GM21528 (cell line): ENCODE measurements around the gene CYP1A2.

ENCODE experiments used
- ATAC-seq: cut with Tn5 transposase; IDR thresholded peaks from one replicate; pipeline ENCODE4 v1.9.1; 2021; ENCODE audit warnings: mild to moderate bottlenecking, moderate library complexity; ENCODE audit not compliant: unreplicated experiment, low FRiP score

Gene CYP1A2

DNA sequence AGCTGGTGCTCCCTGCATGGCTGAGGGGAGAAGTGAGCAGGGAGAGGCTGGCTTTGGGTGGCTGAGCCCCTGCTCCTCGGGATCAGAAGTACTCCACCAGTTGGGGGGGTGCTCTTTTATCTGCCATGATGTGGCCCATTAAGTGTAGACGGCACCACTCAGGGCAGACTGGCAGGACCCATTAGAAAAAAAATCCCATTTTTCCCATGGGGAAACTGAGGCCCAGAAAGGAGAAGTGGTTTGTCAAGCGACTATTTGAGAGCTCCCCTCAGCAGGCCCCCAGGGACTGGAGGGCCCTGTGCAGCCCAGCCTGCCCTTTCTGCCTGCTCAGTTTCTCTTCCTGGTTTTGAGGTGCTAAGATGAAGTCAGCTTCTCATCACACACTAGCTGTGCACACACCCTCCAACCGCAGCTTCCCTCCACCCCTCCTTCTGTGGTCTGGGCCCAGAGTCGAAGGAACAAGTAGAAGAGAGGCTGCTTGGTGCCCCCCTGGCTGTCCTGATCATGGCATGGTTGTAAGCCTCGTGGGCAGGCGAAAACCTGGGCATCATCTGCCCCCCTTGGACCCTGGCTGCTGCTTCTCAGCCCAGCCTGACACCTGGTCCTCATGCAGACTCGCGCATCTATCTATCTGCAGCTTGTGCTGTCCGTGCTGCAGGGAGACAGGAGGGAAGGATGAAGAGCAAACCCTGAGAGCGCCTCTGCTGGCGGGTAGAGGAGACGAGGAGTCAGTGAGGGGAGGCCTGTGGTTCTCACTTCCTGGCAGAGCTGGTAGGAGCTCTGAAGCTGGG lies 38.8 kb downstream of the CYP1A2 start:
- peak; percentile 51 for ATAC-seq

DNA sequence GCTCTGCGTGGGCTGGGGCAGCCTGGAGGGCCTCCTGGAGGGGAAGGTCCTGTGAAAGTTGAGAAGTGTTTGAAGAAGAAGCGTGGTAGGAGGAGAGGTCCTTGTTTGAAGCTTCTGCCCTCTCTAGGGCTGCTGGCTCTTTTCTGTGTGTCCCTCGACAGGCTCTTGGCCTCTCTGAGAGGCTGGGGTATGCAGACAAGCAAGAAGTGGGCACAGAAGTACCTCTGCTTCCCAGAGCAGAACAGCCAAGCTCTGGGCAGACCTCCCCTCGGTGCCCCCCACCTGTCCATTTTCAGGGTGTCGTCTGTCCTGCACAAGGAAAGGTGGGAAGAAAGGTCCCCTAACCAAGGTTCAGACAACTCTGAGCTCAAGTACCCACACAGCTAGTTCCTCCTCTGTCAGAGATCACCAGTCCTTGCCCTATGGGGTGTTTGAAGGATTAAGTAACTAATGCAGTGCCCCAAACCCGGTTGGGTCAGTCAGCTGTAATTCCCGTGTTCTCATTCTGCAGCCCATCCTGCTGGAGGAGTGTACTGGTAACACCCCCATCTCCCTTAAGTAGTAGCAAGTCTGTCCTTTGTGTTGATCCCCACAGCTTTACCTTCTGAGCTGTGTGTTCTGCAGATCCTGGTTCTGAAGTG lies 39.5 kb downstream of the CYP1A2 start:
- ATAC-seq = peak; percentile 0

DNA sequence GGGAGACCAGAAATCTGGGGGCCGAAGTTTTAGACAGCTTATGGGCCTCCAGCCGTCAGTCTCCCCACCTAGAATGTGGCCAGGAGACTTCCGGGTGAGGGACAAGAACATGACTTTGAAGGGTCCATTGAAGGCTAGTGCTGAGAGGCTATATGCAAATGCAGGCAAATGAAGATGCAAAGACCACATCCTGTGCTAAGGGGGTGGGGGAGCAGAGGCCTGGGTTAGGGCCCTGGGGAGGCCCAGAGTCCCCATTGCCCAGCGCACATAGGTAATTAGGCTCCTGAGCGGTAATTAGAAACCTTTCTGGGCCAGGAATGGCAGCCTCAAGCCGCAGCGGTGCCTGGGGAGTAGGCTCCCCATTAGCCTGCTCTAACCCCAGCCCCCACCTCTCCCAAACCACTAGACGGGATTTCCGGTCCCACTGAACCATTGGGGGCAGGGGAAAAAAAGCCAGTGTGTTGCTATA lies 40.1 kb downstream of the CYP1A2 start:
- ATAC-seq = peak; percentile 33

DNA sequence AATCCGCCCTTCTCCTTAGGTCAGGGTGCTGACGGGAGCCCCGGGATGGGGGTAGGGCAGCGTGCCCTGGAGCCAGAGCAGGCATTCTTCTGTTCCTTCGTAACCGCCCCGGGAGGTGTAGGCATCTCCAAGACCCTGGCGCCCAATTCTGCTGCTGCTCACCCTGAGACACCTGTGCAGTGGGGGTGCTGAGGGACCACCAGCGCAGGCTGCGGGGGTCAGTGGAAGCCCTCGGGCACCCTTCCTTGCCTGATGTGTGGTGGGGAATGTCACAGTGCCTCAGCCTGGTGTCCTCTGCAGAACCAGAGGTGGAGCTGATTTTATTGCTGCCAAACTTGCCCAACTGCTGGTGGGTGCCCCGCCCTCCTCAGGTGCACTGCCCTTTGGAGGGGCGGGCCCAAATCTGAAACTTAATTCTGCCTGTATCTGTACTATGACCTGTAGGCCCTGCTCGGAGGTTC lies 40.6 kb downstream of the CYP1A2 start:
- no peak for ATAC-seq

DNA sequence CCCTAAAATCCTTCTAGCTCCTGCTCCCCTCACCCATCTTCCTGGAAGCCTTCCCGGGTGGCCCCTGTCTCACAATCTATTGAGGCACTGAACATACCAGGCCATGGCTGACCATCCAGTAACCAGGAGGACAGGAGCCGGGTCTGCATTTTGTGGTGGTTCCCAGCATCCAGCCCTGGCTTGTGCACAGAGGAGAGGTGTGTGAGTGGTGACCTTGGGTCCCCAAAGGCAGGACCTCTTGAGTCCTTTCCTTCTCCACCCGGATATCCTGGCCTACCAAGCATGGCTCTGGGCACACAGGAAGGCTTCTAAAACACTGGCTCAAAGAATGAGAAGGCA lies 41.1 kb downstream of the CYP1A2 start:
- ATAC-seq = no peak

DNA sequence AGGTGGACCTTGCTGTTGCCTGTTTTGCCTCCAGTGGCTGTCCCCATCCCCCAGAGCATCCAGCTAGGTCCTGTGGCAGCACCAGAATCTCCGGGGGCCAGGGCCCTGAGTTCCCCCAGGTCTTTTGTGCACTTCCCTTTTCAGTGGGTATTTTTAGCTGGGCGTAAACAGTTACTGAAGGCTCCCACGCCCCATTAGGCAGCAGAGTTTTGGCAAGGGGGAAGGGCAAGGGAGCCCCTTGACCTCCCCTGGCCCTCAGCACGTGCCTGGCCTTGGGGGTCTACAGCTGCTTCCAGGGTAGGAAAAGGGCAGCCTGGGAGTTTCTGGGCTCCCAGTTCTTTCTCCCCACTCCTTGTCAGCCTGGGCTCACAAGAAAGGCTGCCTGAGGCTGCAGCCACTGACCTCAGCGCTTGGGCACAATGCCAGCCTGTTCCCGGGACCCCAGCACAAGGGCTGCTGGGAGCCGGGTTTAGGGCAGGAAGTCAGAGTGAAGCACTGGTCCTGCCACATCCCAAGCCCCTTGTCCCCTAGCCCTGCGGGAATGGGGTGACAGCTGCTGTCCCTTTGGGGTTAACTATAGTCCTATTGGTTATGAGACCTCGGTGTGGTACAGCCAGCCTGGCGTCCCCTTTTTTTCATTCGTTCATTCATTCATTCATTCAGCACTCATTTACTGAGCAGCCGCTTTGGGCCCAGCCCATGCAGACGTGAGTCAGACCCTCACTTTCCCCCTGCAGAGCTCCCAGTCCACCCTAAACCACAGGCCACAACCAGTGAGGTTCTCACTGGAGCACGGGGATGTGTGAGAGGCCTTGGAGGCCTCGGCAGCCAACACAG lies 41.7 kb downstream of the CYP1A2 start:
- ATAC-seq = no peak

DNA sequence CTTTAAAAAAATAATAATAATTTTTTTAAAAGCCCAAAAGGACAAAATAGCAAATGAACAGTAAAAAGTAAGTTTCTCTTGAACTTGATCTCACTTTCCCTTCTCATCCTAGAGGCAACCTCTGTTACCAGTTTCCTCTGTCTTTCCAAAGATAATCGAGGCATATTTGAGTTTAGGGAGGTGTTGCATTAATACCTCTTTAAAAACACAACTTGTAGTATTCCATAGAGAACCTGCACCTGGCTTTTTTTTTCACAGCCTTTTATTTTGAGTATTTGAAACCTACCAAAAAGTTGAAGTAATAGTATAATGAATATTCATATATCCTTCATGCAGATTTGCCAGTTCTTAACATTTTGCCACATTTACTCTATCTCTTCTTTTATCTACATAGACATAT lies 42.4 kb downstream of the CYP1A2 start:
- ATAC-seq = no peak

DNA sequence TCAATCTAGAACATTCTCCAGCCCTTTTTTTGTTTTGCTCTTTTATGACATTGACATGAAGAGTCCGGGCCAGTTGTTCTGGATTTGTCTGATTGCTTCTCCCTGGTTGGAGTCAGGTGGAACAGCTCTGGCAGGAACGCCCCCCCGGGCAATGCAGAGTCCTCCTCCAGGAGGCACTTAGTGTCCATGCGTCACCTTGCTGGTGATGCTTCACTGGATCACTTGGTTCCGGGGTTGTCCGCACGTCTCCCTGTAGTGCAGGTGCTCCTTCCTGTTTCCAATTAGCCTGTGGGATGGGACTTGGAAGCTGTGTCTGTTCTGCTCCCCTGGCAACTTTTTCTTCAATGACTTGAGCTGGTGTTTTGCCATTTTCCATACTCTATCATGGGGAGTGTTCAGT lies 43.0 kb downstream of the CYP1A2 start:
- ATAC-seq = no peak

DNA sequence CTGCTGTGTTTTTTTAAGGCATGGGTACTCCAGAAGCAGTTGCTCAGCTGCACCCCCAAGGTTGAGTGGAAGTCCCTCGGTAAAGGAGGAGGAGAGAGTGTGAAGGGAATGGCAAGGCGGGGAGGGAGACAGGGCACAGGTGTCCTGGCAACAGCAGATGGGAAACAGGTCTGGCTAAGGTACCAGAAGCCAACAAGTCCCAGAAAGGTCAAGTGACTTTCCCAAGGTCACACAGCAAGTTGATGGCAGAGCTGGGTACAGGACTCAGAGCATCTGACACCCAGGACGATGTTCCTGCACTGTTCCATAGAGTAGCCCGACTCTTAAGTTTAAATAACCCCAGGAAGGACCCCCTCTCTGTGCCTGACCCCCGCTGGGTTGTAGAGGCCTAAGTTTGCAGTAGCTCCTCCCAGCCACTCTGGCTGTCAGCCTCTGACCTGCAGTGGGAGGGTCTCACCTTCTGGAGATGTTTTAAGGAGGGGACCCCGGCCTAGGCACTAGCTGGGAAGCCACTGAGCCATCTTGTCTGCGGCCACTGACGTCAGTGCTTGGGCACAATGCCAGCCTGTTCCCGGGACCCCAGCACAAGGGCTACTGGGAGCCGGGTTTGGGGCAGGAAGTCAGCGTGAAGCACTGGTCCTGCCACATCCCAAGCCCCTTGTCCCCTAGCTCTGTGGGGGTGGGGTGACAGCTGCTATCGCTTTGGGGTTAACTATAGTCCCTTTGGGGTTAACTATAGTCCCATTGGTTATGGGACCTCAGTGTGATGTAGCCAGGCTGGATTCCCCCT lies 43.8 kb downstream of the CYP1A2 start:
- no peak for ATAC-seq

DNA sequence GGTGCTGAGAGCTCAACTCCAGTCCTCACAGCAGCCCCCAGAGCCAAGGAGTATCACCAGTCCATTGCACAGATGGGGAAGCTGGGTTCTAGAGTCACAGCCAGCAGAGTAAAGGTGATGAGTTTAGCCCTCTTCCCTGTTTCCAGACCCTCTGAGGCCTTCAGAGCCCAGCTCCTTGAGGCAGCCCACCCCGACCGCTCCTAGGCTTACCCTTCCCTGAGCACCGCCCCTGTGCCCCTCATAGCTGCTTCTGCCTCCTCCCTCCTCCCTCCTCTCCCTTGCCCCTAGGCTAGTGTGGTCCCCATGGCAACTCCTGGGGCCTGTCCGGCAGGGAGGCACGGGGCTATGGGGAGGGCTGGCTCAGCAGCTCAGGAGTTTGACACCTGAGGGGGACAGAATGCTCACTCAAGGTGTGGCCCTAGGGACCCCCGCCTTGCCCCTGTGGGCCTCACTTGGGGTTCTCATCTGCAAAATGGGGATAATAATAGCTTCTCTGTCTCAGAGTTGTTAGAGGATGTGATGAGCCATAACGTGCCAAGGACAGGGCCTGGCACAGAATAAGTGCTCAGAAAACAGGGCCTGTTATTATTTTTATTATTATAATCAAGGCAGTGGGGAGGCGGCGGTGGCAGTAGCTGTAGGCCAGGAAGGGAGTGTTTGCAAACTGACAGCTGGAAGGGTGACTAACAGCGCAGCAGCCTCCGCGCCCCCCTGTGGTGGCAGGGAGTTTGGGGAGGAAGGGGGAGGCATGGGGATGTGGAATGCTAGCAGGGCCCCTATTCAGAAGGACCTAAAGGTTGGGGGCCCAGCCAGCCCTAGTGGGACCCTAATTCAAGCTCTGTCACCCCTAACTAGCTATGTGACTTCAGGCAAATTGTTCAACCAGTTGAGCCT lies 44.7 kb downstream of the CYP1A2 start:
- no peak for ATAC-seq

DNA sequence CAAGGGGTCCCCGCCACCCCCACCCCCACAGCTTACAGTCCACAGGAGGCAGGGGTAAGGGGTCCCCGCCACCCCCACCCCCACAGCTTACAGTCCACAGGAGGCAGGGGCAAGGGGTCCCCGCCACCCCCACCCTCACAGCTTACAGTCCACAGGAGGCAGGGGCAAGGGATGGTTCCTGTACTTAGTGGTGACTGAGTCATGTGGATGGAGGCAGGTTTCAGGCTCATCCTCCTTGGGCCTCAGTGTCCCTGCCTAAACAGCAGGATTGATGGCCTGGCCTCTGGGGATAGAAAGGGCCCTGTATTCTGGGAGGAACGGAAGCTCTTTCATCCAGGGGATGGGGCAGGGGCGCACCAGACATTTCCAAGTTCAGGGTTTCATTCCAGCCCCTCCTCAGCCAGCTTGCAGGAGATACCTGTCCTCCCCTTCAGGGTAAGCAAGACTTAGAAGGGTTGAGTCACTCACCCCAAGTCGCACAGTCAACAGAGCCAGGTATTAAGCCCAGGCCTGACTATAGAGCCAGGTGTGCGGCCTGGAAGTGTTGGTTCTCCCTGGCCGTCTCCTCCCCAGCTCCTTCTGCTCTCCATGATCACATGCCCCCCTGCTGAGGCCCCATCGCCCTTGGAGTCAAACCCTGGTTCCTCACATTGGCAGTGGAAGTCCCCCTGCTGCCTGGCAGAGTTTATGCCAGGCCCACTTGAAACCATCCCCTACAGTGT lies 45.8 kb downstream of the CYP1A2 start:
- no peak for ATAC-seq

DNA sequence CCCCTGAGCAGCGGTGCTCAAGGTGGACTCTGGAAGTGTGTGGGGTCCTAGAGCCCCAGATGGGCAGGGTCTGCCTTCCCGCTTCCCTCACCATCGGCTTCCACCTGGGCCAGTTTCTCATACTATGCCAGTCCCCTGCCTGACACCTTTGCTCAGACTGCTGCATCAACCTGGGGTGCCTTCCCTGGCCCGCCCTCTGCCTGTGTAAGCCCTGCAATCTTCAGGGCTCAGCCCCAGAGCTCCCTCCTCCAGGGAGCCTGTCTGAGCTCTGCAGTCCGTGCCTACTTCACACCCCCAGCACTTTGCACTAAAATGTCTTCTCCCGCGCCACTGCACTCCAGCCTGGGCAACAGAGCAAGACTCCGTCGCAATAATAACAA lies 46.3 kb downstream of the CYP1A2 start:
- ATAC-seq = no peak

DNA sequence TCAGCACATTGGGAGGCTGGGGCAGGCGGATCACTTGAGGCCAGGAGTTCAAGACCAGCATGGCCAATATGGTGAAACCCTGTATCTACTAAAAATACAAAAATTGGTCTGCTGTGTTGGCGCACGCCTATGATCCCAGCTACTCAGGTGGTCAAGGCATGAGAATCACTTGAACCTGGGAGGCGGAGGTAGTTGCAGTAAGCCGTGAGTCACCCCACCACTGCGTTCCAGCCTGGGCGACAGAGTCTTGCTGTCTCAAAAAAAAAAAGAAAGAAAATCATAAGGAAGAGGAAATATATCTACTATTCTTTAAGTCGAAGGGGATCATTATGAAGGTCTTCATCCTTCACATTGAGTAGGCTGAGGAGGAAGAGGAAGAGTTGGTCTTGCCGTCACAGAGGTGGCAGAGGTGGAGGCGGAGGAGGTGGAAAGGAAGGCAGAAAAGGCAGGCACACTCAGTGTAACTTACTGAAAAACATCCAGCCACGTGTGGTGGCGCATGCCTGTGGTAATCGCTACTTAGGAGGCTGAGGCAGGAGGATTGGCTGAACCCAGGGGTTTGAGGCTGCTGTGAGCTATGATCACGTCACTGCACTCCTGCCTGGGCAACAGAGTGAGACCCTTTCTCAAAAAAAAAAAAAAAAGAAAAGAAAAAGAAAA lies 47.5 kb downstream of the CYP1A2 start:
- no peak for ATAC-seq

DNA sequence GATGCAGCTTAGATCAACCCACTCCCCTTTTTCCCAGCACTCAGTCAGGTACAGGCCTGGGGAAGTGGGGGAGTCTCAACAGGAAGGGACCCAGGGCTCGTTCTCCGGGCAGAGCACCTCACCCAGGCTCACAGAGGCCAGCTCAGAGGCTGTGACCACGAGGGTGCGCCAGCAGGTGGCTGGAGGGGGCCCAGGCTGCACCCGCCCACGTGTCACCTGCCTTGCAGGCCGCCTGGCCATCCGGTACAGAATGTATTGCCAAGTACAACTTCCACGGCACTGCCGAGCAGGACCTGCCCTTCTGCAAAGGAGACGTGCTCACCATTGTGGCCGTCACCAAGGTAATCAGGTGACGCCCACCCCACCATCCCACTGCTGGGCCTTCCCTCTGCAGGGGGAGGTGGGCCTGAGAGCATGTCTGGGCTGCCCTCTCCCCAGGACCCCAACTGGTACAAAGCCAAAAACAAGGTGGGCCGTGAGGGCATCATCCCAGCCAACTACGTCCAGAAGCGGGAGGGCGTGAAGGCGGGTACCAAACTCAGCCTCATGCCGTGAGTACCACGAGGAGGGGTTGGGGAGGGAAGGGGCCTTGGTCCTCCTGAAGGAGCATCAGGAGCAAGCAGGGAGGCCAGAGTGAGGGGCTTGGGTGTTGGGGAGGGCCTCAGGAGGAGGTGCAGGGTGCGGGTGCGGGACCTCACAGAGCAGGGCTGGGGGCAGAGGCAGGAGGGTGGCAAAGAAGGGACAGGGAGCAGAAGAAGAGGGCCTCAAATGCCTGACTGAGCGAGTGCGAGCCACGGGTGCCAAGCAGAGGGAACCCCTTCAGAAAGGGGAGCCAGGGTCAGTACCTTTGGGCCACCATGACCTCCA lies 50.0 kb downstream of the CYP1A2 start:
- no peak for ATAC-seq

DNA sequence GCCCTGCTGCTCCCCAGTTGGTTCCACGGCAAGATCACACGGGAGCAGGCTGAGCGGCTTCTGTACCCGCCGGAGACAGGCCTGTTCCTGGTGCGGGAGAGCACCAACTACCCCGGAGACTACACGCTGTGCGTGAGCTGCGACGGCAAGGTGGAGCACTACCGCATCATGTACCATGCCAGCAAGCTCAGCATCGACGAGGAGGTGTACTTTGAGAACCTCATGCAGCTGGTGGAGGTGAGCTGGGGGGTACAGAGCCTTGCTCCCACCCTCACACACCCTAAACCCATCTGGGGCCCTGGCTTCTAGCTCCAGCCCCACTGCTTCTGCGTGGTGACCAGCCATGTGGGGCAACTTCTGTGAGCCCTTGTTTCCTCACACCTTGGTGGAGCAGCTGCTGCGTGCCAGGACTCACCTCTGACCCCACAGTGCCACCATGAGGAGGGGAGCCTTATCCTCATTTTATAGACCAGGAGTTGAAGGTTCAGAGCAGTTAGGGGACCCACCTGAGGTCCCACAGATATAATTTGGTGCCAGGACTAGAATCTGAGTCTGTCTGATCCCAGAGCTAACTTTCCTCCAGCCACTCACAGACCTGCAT lies 50.7 kb downstream of the CYP1A2 start:
- ATAC-seq = no peak

DNA sequence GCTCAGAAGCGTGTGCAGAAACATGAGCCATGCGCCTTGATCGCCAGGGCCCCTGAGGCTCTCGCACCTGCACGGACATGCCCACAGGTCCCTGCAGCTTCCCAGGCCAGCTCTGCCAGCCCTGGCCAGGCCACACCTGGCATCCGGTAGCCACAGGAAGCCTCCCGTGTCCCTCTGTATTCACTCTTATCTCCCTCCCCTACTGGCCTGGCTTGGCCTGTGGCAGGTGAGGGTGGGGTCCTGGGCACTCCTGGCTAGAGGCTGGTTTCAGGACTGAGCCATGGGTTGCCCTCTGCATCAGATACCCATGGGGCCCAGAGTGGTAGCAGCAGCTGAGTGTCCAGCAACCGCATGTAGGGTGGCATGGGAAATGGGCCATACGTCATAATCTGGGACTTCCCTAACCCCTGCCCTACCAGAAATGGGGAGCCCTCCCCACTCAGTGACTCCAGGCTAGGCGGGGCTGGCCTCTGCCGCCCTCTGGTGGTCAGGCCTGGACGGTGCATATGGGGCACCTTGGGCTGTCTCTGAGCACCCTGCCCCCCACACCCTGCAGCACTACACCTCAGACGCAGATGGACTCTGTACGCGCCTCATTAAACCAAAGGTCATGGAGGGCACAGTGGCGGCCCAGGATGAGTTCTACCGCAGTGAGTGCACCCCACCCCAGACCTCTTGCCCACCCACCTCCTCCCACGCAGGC lies 51.4 kb downstream of the CYP1A2 start:
- ATAC-seq = no peak
